GM19099 (cell line): Measurements from ENCODE around the gene KCNJ6.

Experiments
- POLR2A ChIP-seq: IDR thresholded peaks from 3 replicates; pipeline ENCODE4 v1.6.1; 2011; ENCODE audit warnings: low read depth; ENCODE audit not compliant: insufficient read length; ENCODE audit errors: extremely low read depth

KCNJ6 gene

DNA sequence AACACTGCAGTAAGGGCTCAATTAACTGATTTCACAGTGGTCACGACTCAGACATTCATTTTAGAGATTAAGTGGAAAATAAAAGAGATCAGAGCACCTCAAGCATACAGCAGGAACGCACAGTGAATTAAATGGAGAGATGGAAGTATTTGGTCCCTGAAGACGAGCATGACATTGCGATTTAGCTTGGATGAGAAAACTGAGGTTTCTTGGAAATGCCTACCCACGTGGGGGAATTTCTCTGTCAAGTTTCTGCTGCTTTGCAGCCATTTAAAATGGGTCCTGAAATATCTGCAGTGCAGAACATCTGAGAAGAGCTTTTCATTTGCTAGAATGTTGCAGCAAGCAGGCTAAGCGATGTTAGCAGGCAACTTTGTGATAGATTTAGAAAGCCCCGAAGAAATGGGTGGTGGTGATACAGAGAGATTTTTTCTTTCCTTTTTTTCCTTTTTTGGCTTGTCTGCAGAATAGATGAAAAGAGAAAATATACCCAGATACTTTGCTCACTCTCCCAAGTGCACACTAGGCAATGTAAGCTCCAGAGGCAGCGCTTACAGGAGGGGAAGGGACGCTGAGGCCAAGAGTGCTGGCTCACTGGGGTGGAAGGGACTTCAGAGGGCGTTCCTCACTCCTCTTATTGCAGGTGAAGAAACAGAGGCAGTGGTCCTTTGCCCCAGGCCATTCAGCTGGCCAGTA is 258.0 kb downstream of the KCNJ6 start:
- TF ChIP-seq POLR2A, result no peak

DNA sequence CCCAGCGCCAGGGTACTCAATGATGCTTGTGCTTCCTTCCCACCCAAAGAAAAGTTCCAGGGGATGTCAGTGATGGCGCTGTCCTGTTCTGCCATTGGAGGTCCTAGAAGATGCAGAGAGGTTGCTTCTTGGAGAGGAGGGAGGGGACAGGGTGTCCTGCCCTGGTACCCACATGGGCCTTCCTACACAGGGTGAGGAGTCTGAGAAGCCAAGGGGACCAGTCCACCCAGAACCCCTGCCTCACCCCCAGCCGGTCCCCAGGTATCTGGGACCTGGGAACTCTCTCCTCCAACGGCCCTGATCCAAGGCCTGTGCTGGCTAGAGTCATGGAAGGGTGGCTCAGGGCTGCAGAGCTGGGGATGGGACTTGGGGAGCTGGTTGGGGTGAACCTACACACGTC is 259.4 kb downstream of the KCNJ6 start:
- no peak for TF ChIP-seq POLR2A

- TF ChIP-seq POLR2A, result no peak
Measured at GRCh38 chr21:37655611-37656300, 260.5 kb downstream of the KCNJ6 start.

GRCh38 chr21:37654596-37654995 is 261.7 kb downstream of the KCNJ6 start:
- TF ChIP-seq POLR2A, result no peak

DNA sequence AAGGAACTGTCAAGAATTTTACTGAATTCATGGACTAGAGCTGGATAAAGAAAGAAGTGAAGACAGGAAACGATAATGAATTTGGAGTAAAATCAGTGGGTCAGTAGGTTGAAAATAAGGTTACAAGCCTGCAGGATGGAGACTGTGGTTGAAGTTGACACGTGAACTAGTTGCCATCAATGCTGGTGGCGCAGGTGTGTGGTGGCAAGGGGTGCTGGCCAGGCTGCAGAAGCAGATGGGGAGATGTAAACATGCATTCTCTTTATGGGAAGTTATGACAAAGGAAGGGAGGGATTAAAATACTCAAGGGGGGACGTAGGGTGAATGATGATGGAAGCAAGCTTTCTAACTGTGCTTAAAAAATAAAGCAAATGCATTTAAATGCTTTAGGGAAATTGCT is 263.1 kb downstream of the KCNJ6 start:
- no peak for TF ChIP-seq POLR2A

DNA sequence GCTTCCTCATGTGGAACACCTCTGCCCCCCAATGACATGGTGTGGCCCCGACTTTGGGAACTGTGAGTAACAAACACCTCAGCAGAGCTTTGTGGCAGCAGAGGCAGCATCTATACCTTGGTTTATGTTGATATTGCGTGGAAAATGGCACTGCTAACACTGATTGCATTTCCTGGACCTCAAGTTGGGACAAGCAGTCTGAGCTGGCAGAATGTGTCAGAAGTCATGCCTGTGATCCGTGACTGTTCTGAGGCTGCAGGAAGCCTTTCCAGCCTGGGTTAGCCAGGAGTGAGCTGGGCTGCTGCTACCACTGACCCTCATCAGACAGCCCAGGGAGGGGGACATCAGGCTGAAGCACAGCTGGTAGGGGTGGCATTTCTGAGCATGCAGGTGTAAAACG is 268.5 kb downstream of the KCNJ6 start:
- TF ChIP-seq POLR2A, result no peak

DNA sequence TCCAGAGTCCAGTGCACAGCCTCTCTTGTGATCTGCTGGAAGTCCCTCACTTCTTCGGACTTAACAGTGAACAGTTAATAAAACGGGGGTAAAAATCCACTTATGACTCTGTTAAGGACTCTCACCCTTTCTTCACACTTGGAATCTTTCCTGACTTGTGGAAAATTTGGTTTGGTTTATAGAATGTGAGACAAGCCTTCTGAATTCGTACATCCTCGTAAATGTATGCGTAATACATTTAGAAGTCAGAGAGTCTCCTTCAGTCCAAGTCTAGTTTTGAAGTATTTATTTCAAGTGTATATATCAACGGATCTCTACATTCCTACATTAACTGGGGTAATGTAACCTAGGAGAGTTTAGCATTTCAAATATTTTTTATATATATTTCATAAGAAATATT is 270.4 kb downstream of the KCNJ6 start:
- TF ChIP-seq POLR2A, result no peak

DNA sequence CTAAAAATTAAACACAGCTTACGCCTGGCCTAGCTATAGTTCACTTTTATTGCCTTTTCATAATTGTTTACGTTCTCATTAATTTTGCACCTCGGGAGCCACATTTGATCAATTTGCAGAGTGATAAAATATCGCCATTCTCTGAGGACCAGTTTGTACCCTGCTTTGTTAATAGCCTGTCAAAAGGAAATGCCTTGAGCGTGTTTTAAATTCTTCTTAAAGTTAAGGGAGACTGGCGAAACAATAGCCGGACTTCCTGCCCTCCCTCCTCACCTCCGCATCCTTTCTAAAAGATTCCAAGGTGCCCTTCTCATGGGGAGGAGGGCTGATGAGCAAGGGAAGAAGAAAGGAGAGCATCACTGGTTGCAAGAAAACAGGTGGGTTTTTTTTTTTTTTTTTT is 271.6 kb downstream of the KCNJ6 start:
- TF ChIP-seq POLR2A, result no peak

- TF ChIP-seq POLR2A, result no peak
Measured at GRCh38 chr21:37642493-37642892, 273.8 kb downstream of the KCNJ6 start.

GRCh38 chr21:37639756-37640155 is 276.5 kb downstream of the KCNJ6 start:
- TF ChIP-seq POLR2A, result no peak

DNA sequence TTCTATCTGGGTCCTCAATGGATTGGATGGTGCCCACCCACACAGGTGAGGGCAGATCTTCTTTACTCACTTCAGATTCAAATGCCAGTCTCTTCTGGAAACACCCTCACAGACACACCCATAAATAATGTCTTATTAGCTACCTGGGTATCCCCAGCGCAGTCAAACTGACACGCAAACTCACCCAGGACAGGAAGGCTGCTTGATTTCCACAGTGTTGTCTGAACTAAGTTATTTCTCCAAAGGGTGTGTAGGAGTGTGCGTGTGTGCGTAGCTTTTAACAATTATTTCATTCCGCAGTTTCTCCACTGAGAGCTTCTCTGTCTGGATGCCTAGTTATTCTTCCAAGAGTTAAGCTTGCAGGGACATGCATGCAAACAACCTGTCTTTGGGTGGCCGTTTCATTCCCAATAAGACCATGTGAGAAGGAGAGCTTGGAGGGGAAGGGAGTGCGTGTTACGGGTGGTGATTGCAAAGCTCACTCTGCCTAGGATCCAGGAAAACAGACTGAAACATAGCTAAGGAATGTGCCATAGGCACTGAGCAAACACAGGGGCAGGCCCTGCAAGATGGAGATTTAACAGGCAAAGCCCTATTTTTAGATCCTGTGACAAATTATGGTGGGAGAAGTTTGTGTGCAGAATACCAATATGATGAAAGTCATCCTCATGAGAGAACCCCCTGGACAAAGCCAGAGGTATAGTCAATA is 280.0 kb downstream of the KCNJ6 start:
- TF ChIP-seq POLR2A, result no peak

DNA sequence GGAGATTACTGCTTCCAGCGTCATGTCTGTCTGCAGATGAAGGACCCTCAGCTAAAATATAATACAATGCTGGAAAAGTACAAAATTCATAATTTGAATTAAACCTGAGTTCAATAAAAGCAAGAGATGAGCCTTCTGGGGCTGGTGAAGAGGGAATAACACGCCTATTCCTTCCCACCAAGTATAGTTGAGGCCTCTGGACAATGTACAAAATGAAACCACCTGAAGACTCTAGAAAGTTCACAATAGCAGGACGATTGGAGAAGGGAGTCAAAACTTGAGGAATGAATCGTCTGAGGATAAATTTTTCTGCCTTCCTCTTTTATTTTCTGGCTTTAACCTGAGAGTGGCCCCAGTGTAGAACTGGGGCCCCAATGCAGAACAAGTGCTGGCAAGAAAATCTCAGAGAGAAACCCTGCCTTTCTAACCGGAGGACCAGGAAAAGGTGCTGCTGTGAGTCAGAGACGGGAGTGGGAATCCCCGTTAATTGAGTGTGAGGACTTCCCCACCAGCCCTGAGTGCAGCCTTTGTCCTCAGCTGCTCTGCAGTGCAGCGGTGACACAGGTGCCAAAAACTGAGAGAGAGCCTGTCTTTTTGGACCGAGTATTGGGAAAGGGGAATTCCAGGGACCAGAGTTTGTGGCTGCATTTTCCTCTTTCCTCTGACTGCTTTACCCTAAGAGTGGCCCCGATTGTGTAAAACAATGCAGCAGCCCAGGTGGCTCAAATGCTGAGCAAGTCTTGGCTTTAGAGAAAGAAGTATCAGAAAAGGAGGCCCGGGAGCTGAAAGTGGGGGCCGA is 284.7 kb downstream of the KCNJ6 start:
- TF ChIP-seq POLR2A, result no peak

GRCh38 chr21:37630872-37631271 is 285.4 kb downstream of the KCNJ6 start:
- TF ChIP-seq POLR2A, result no peak

- no peak for TF ChIP-seq POLR2A
Measured at GRCh38 chr21:37628362-37628761, 287.9 kb downstream of the KCNJ6 start.

GRCh38 chr21:37627561-37627960 is 288.7 kb downstream of the KCNJ6 start:
- no peak for TF ChIP-seq POLR2A
